GM10266 (cell line): ENCODE measurements around the gene PPIL6.

Experiments used
- DNase-seq: peaks from one replicate; pipeline ENCODE4 v3.0.0; 2012; ENCODE audit errors: extremely low spot score
- TF ChIP-seq, protein P1 (sequence below): IDR thresholded peaks from 2 replicates; pipeline ENCODE4 v1.5.1; 2012; ENCODE audit warnings: mild to moderate bottlenecking, low read depth; ENCODE audit not compliant: control insufficient read depth, insufficient read depth; ENCODE audit errors: missing control alignments

PPIL6 gene

DNA sequence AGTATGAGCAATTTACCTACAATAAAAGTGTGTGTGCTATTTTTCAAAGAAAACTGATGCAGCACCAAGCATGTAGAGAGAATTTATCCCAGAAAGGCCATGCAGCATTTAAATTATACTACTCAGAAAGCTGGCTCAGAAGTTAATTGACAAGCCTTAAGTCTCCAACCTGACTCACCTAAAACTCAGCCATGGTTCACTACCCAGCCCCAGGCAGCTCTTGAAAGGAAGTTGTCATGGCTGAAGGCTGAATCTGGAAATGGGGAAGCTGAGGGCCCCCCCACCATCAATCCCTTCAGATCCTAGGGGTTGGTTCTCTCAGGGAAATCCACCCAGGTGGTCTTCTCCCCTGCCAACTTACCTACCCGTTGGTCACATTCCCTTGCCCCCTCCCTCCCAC lies 19.7 kb downstream of the PPIL6 start:
- TF ChIP-seq, protein P1, sequence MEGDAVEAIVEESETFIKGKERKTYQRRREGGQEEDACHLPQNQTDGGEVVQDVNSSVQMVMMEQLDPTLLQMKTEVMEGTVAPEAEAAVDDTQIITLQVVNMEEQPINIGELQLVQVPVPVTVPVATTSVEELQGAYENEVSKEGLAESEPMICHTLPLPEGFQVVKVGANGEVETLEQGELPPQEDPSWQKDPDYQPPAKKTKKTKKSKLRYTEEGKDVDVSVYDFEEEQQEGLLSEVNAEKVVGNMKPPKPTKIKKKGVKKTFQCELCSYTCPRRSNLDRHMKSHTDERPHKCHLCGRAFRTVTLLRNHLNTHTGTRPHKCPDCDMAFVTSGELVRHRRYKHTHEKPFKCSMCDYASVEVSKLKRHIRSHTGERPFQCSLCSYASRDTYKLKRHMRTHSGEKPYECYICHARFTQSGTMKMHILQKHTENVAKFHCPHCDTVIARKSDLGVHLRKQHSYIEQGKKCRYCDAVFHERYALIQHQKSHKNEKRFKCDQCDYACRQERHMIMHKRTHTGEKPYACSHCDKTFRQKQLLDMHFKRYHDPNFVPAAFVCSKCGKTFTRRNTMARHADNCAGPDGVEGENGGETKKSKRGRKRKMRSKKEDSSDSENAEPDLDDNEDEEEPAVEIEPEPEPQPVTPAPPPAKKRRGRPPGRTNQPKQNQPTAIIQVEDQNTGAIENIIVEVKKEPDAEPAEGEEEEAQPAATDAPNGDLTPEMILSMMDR = no peak
- DNase-seq = no peak

DNA sequence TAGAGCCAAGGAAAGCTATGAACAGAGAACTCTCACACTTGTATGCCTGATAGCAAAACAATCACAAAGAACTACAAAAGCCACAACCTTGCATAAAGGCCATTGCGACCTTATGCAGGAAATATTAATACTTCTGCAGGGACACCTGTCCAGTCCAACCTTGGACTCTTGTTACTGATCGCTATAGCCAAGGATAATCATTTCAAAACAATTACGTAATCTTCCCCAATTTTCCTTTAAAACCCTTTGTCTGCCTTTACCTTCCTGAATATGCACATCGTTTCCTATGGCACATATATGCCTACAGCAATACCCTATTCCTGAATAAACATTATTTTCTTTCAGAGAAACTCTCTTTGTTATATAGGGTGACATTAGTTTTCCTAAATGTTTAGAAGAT lies 22.8 kb downstream of the PPIL6 start:
- TF ChIP-seq, protein P1 = no peak
- no peak for DNase-seq

DNA sequence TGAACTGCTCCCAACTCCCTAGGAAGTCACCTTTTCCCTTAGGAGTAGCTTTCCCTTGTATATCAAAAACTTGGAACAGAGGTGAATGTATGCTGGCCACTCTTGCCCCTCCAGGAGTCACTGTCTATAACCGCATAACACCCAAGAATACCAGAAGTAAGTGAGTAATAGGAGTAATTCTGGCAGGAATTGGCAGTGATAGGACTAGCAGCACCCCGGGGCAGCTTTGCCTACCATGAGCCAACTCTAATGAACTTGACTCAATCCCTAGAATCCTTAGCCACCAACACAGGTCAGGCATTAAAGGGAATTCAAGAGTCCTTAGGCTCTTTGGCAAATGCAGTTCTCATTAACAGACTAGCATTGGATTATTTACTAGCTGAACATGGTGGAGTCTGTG lies 29.4 kb downstream of the PPIL6 start:
- DNase-seq = no peak
- TF ChIP-seq, protein P1 = no peak

DNA sequence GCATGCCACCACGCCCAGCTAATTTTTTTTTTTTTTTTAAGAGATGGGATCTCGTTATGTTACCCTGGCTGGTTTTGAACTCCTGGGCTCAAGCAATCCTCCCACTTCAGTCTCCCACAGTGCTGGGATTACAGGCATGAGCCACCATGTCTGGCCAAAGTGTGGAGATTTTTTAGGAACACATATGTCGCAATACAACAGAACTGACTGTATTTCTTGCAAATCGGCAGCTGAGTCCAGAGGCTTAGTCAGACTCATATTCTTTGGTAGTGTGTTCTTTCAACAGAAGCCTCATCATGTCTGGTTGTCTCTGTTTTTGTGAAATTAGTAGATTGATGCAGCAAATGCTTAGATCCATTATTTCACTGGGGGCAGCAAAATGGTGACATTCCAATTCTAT lies 34.2 kb downstream of the PPIL6 start:
- TF ChIP-seq, protein P1 = no peak

DNA sequence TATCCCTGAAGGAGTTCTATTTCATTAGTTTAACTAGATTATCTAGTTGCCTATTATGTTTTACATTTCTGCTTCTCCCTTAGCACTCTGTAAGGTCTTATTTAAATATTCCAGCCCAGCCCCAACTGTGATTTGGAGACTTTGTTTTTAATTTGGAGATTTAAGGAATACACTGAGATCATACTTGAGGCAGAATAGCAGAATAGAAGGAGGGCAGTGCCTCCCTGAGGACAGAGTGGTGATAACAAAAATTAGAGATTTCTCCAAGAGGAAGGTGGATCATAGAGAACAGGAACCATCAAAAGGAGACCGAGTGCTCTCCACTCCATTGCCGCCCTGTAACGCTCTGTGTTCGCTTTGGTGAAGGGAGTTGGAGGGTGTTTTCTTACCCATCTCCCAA lies 43.4 kb downstream of the PPIL6 start:
- no peak for DNase-seq
- TF ChIP-seq, protein P1 = peak; percentile 20

More for the DNA sequence above, 34.2 kb downstream of the PPIL6 start:
- no peak for DNase-seq

DNA sequence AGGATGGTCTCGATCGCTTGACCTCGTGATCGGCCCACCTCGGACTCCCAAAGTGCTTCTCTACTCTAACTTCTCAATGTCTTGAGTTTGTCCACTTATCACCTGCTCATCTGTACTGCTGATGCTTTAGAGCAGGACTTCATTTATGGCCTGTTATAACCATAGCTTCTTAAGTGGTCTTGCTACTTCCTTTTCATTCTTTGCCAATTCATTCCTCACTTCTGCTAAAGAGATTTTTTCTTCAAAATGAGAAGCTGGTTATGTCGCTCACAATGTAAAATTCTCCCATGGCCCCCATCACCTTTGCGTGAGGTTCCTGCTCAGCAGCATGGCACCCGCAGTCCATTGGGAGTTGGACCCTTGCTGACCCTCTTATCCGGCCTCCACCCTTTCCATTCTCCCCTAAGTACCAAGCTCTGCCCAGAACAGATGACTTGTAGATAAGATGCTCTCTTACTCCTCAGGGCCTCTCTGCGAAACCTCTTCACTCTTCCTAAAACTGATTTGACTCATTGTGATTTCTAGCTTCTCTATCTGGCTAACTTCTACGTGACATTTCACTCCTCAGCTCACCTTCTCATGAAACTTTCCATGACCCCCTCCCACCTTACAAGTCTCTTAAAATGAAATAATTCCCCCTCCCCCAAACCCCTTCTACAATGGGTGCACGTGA lies 44.2 kb downstream of the PPIL6 start:
- TF ChIP-seq, protein P1 = no peak
- DNase-seq = no peak

DNA sequence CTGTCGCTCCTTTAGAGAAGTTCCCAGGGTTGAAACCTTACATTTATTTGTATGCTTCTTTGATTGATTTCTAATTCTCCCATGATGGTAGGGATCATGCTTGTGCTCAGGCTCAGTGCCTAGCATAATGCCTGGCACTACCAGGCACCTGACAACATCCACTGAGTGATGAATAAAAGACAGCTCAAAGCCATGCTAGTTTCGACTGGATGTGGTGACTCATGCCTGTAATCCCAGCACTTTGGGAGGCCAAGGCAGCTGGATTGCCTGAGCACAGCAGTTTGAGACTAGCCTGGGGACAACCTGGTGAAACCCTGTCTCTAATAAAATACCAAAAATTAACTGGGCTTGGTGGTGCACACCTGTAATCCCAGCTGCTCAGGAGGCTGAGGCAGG lies 46.5 kb downstream of the PPIL6 start:
- TF ChIP-seq, protein P1 = no peak
- no peak for DNase-seq
